Activated CD4-positive, alpha-beta T cell treated with anti-CD3 and anti-CD28 coated beads, Interleukin-2, amount 50 U/mL, for 24 hours (primary cell): ENCODE results near the gene NGEF.
"Not testable (repeated sequence)": the region's sequence is repeated elsewhere in the genome, so short reads cannot be mapped to it uniquely, and the experiment has no call there.

Experiments
- DNase-seq, 2 donors: peaks; one replicate each; pipeline ENCODE4 v3.0.0-alpha.2; 2020; ENCODE audit warnings: low read depth in 1 of 2, low spot score in 1 of 2

The NGEF gene

DNA sequence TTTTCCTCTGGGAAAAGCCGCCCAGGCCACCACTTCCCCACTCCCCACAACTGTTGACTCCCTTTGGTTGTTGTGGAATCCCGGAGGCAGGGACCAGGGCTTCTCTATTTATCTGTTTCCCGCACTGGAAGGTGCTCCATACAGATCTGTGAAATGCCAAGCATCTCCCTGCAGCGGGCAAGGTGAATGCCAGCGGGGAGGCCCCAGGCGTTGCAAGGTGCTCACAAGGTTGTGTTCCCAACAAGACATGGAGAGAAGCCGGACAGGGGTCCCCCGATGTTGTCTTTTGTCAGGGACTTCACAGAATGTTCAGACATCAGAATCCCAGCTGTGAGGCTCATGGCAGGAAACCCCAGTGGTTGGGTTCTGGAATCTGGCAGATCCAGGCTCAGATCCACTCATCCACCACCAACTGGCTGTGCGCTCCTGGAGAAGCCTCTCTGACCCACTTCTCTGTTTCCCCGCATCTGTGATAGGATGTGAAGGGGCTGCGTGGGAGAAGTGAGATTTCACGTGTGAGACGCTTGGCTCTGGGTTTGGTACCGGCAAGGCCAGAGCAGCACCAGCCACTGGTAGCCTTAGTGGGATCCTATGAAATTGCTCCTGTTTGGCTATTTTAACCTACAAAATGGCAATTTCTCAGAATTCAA, 10.8 kb upstream of the NGEF start:
- DNase-seq = no peak

DNA sequence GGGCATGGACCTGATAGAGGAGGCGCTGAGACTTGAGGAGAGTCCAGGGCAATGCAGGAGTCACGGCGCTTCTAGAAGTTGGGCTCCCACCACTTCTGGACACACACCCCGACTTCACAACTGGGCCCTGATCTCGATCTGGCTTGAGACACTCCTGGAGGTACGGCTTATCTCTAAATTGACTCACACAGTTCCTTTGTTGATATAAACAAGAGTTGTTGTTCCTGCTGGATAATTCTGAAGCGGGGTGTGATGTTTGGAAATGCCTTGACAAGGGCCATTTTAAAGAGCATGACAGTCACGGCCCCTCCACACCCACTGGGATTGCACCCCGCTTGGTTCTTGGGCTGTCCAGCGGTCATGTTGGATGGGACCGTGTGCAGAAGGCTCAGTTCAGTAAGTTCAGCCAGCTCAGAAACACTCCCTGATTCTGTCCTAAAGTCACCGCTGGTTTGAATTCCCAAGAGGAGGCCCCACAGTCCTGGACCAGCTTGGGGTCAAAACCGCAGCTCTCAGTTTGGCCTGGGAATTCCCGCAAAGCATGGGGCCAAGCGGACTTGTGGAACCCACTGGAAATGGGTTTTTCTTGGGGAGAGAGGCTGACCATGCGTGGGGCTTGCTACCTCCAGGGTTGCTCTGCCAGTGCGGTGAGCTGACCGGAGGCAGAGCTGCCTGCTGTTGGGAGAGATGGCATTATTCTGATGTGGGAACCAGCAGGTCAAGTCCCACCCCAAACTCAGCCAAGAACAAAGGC, 10.1 kb upstream of the NGEF start:
- no peak for DNase-seq

DNA sequence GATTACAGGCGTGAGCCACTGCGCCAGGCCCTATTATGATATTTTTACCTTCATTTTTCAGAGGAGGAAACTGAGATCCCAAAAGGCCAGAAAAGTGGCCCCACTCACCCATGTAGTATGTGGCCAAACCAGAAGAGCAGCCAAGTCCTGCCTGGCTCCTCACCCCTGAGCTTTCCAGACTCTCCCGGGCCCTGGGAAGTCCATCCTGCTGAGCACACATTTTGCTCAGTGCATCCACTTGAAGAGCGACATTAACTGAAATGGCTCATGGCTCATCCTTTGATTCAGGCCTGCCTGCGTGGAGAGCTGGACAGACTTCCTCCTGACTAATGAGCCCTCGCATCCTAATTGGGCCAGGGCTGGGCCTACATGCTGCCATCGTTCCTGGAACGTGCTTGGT, 9.5 kb upstream of the NGEF start:
- DNase-seq = no peak

DNA sequence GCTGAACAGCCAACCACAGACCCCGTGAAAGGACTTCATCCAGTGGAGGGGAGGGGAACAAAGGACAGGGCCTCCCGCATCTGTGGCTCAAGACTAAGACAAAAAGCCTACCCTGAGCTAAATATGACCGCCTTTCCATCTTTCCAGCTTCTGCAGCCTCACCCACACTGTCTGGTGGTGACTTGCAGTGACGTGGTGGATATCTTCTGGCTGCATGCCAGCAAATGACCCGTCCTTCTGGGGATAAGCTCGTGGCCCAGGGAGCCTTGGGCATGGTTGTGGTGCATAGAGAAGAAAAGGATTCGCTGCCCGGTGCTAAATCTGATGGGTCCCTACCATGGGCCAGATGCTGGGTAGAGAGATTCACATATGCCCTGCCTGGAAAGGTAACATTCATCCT, 8.7 kb upstream of the NGEF start:
- DNase-seq = no peak

DNA sequence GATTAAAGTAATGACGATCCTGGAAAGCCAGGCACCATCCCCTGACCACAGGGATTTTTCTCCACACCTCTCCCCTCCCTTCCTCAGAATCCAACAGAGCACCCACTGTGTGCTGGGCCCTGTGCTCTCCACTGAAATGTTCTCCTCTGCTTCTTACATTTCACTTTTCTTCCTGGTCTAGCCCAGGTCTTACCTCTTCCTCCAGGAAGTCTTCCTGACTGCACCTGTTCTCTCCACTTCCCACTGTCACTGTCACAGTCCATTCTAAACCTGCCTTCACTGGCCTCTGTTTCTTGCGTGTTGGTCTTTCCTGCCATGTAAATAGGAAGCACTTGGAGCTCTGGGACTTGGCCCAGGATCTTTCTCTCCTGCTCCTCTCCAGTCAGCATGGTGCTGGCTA, 7.4 kb upstream of the NGEF start:
- DNase-seq = no peak

DNA sequence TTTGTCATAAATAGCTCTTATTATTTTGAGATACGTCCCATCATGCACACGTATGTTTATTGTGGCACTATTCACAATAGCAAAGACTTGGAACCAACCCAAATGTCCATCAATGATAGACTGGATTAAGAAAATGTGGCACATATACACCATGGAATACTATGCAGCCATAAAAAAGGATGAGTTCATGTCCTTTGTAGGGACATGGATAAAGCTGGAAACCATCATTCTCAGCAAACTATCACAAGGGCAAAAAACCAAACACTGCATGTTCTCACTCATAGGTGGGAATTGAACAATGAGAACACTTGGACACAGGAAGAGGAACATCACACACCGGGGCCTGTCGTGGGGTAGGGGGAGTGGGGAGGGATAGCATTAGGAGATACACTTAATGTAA, 6.6 kb upstream of the NGEF start:
- not testable (repeated sequence) for DNase-seq

DNA sequence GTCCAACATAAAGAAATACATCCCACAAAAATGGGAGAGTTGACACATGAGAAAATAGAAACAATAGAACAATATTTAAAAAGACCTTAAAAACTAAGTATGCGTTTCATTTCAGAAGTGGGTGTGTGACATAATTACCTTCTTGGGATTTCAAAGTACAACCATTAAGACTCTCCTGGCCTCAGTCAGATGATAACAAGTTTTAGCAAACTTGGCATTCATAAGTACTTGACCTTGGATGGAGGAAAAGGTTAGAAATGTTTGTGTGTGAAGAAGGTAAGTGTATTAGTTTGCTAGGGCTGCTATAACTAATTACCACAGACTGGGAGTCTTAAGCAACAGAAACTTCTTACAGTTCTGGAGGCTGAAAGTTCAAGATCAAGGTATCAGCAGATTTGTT, 4.9 kb upstream of the NGEF start:
- no peak for DNase-seq

DNA sequence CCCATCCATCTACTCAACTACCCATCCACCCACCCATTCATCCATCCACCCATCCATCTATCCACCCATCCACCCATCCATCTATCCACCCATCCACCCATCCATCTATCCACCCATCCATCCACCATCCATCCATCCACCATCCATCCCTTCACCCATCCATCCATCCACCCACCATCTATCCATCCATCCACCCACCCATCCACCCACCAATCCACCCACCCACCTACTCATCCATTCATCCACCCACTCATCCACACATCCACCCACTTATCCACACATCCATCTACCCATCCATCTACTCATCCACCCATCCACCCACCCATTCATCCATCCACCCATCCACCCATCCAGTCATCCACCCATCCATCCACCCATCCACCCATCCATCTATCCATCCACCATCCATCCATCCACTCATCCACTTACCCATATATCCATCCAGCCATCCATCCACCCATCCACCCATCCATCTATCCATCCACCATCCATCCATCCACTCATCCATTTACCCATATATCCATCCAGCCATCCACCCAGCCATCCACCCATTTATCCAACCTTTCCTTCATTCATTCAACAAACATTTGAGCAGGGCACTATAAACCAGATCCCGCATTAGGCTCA, 2.1 kb upstream of the NGEF start:
- no peak for DNase-seq

DNA sequence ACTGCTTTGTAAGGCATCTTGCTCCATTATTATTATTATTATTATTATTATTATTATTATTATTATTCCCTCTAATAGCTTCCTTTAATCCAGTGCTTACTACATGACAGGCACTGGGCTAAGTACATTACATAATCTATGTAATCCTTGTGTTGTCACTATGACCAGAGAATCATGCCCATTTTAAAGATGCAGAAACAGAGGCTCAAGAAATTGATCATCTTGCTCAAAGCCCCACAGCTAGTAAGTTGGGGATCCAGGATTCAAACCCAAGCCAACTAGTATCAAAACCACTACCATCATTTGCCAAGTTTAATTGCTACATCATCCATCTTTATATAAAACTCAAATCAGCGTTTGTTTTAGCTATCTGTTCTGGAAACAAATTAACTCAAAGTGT, 594 bp upstream of the NGEF start:
- no peak for DNase-seq

DNA sequence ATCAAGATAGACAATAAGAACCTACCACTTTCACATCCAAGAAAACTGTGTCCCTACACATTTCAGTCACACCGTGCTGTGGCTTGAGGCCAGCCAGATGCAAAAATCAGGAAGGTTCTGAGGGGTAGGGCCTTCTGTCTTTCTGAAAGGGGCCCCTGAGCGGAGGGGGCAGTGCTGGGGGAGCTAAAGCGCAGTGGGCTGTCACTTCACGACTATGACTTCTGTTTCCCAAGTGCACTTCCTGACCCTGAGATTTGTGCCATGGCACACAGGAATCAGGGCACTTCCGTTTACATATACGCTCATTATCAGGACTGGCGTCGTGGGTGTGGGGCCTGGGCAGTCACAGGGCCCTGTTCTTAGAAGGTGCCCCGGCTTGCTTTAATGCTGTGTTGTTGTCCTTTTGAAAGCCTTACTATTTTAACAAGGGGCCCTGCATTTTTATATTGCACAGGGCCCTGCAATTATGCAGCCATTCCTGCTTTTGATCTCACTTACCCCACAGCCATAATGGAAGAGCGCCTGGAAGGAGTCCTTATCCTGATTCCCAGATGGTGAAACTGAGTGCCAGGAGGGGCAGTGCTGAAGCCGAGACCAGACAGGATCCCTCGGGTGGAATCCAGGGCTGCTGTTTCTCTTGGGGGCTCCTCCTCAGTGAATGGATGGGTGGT, 620 bp downstream of the NGEF start:
- DNase-seq = no peak

DNA sequence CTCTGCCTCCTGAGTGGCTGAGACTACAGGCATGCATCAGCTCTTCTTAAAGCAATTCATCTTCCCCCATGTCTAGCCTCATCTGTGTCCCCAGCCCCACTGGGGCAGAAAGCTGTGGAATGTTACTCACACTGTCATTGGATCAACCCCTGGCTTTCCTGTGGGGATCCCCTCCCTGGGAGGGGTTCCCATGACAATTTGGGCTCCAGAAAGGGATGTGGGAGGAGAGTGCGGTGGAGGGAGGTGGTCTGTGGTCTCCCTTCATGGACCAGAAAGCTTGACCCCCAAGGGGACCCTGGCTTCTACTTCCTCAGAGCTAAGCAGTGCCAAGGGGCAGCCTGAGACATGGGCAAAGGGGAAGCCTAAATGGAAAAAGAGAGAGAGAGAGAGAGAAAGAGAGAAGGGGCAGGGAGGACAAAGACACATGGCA, 1.3 kb downstream of the NGEF start:
- no peak for DNase-seq

DNA sequence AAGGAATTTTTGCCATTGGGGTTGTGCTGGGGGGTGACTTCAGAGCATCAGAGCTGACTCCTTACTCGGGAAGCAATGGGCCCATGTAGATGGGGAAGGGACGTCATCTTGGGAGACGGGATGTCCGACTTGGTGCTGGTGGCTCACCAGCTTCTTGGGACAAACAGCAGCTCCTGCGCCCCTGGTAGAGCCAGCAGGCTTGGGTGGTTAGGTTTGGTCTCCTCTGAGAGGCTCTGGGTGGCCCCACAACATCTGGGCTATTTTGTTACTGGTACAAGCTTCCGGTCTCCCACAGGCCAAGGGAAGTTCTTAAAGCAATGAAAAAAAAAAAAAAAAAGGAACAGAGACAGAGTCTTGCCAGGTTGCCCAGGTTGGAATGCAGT, 1.8 kb downstream of the NGEF start:
- DNase-seq = no peak

DNA sequence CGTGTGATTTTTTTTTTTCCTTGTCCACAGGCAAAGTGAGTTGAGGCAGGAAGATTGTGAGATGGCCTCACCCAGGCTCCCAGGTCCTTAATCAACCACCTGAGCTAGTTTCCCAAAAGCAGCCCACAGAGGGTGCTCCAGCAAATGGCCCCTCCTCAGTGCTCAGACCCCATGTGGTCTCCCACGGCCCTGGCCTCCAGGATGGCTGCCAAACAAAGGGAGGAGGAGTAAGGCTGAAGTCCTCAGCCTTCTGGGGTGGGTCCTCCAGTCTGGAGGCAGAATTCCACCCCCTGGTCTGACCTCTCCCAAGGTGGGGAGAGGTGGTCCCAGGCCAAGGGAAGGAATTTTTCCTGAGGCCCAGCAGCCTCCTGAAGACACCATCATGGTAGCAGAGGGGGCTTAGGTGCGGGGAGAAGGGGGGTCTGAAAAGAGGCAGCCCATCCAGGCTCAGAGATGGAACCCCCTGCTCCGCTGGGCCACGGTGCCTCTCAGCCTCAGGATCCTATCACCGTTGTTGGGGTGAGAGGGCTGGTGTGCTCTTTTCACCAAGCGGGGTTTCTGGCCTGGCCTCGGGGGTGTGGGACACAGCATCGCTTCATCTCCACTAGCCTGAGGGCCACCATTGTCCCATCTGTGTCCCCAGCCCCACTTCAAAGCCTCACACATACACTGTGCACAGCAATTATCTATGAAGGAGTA, 2.3 kb downstream of the NGEF start:
- no peak for DNase-seq

DNA sequence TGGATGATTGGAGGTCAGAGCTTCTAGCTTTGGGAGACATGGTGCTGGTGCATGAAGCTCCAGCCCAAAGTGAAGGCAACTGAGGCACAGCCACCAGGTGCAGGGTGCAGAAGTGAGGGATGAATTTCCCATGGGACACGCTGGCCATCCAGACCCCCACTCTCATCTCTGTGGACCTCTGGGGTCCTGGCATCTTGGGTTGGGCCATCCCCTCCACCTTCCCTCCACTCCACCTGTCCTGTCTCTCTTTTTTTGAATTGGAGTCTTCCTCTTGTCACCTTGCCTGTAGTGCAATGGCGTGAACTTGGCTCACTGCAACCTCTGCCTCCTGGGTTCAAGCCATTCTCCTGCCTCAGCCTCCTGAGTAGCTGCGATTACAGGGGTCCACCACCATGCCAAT, 3.4 kb downstream of the NGEF start:
- no peak for DNase-seq

DNA sequence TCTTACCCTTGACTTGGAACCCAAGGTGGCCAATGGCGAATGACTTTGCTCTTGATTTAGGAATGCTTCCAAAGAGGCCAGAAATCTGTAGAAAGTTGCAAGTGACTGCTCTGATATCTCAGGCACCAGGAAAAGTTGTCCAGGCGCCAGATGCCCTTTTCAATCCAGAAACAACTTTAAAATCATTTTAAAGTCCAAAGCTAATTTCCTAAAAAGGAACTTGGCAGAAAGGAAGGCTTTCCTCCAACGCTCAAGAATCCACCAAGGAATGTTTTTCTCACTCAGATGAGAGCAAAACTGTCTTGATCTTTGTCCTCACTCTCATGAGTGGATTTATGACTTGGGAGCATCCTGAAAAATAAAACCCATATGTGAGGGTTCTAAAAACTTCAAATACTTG, 5.3 kb downstream of the NGEF start:
- DNase-seq = no peak

DNA sequence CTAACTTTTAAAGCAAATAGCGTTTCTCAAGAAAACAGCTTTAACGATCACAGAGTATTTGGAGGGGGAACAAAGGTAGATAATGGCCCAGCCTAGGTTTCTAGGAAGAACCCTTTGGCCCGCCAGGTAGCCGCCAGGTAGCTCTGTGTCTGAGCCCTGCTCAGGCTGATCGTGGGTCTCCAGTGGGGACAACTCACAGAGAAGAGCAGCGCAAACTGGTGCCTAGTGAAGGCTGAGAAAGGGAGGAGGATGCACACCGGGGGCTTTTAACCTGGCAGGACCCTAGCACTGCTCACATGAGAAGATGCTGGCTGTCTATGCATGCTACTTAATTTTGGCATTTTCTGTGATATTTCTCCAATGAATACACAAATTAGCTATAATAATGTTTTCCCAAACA, 5.8 kb downstream of the NGEF start:
- DNase-seq = no peak

DNA sequence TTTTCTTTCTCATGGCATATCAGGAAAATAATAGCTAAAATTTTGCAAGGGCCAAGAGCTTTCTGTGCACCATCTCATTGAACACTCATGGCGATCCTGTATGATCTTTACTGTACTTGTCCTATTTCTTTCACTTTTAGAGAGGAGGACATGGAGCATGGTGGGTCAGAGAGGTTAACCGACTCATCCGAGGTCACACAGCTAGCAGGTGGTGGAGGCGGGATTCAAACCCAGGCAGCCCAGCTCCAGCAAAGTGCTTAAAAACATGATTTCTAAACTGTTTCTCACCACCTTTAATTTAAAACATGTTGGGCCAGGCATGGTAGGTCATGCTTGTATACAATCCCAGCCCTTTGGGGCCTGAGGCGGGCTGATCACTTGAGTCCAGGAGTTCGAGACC, 6.4 kb downstream of the NGEF start:
- no peak for DNase-seq

DNA sequence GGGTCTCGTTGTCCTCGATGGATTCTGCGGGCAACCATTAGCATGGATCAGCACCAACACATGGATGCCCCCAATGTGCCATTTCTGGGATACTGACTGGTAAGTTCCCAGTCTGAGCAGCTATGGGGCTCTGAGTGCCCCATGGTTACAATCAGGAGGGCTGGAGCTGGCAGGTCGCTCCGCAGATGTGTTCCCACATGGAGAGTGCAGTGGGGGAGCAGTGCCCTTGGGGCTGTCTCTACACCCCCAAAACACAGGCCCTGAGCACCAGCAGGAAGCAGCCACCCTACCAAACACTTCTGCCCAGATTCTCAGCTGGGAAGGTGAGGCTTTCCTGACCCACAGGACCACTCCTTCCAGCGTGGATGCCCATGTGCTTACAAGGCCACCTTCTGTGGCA, 8.0 kb downstream of the NGEF start:
- no peak for DNase-seq

DNA sequence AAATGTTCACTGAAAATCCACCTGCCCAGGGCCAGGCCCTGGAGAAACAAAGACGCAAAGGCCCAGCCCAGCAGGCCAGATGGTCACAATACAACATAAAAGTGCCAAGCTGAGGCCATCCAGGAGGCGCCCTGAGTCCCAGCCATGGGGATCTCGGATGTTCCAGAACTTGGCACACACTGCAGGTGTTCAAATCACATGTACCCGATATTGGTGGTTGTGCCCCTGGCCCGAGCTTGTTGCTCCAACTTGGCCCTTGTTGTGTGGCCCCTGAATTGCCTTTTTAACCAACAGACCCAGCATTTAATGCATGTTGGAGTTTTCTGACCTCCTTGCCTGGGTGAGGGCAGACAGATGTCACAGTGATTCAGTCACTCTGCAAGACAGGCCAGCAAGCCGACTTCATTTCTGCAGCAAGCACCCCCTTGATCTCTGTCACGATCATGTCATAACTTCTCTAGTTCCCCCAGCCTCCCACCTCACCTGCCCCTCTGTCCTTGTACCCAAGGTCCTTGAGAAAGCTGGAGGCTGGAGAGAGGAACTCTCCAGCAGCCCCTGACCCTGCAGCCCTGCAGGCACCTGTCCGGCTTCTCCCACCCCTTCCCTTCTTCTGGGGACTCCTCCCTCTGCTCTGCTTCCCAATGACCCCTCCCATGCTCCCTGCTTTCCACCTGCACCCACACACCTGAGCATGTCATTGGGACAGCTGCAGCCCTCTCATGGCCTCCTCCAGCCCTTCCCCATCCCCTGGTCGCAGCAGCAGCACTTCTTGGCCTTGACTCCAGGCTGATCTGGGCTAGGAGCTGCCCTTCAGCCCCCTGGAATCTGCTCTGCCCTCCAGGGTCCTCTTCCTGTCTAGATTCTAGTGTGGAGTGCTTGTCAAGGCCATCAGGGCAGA, 9.1 kb downstream of the NGEF start:
- no peak for DNase-seq

DNA sequence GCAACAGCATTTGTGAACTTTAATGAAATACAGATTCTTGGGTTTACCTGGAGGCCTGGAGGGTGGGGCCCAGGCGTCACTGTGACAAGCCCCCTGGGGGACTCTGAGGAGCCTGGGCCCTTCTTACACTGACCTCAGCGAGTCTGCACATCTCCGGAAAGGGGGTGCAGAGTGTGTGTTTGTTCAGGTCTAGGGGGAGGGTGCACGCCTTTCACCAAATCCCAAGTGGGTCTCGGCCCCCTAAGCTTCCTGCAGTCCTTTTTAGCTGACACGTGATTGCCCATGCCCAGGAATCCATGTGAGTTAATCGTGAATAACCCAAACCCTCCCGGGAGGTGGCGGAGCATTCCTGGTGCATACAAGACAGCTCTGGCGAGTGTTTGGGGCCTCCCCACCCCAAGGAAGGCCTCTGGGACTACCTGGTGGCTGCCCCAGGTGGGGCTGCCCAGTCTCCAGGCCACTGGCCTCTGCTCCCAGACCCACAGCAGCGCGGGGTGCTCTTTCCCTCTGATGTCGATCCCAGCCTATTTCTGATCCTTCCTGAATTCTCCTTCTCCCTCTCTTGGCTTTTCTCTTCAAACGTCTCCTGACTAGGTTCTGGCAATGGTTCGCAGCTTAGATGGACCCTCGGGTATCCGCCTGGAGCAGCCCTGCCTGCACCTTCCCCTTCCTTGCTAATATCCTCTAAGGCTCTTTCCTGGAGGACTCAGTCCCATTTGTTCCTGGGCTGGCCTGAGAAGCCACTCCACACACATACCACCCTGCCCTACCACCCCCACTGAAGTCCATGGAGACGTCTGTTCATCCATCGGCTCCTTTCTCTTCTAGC, 10.0 kb downstream of the NGEF start:
- DNase-seq = no peak
